Caco-2 (cell line): ENCODE data around the gene NDST1. TPM values are rescaled to one million over a fixed set of nuclear protein-coding genes. Genes with fewer than 3 reads are reported as not detected.

Experiments used
- BruUV-seq: library from RNA; stranded (reverse); fragments of 400-500 nt; replicated peaks from 2 replicates; lab custom pipeline; 2021; lab: Mats Ljungman, UMichigan
- CTCF ChIA-PET: fragments of 300-600 bp; sonication (Branson Sonifier 250); formaldehyde crosslinking; loops from one replicate; lab custom pipeline; 2022; ENCODE audit warnings: antibody characterized with exemption; lab: Charles Lee
- POLR2A ChIA-PET: fragments of 300-600 bp; sonication (Branson Sonifier 250); formaldehyde crosslinking; loops from one replicate; lab custom pipeline; 2022; ENCODE audit warnings: antibody characterized with exemption; lab: Charles Lee
- DNase-seq, 2 experiments: peaks; one replicate each; pipeline versions ENCODE4 v3.0.0 to v3.0.0-alpha.2; 2020 to 2022
- H3K27me3 ChIP-seq: replicated peaks from 2 replicates; pipeline ENCODE4 v1.6.0; 2011; ENCODE audit warnings: low read length; ENCODE audit not compliant: control insufficient read depth, insufficient read depth
- H3K36me3 ChIP-seq: 2 replicates; pipeline ENCODE4 v1.5.1; 2011; ENCODE audit warnings: low read length; ENCODE audit not compliant: control insufficient read depth, insufficient read depth
- H3K4me1 ChIP-seq: fragments of 250-450 bp; sonication (Bioruptor Pico); 2 replicates; pipeline ENCODE4 v1.5.1; 2020; ENCODE audit warnings: mild to moderate bottlenecking
- H3K4me3 ChIP-seq: 2 replicates; pipeline ENCODE4 v1.5.1; 2011; ENCODE audit warnings: low read depth, mild to moderate bottlenecking, control low read depth, low read length
- H3K9me3 ChIP-seq: fragments of 250-450 bp; sonication (Bioruptor Pico); 2 replicates; pipeline ENCODE4 v1.5.1; 2020; ENCODE audit warnings: mild to moderate bottlenecking, moderate library complexity
- H3K27ac Mint-ChIP-seq: one replicate; pipeline ENCODE4 v1.8.0; 2022; ENCODE audit warnings: mixed read lengths; ENCODE audit not compliant: unreplicated experiment
- H3K27me3 Mint-ChIP-seq: one replicate; pipeline ENCODE4 v1.8.0; 2022; ENCODE audit warnings: mixed read lengths; ENCODE audit not compliant: insufficient read depth, unreplicated experiment
- H3K36me3 Mint-ChIP-seq: one replicate; pipeline ENCODE4 v1.8.0; 2022; ENCODE audit warnings: mild to moderate bottlenecking, mixed read lengths; ENCODE audit not compliant: insufficient read depth, unreplicated experiment
- H3K4me1 Mint-ChIP-seq: one replicate; pipeline ENCODE4 v1.8.0; 2022; ENCODE audit warnings: low read depth, mixed read lengths; ENCODE audit not compliant: unreplicated experiment
- H3K4me3 Mint-ChIP-seq: one replicate; pipeline ENCODE4 v1.8.0; 2022; ENCODE audit warnings: mild to moderate bottlenecking, moderate library complexity, mixed read lengths; ENCODE audit not compliant: unreplicated experiment
- H3K9me3 Mint-ChIP-seq: one replicate; pipeline ENCODE4 v1.8.0; 2022; ENCODE audit warnings: mixed read lengths; ENCODE audit not compliant: unreplicated experiment
- intact Hi-C: fragments of 100-400 bp; cut with micrococcal nuclease; formaldehyde crosslinking; loops from one replicate; pipeline ENCODE4 v1.10.0; 2022; ENCODE audit not compliant: unreplicated experiment
- total RNA-seq: library from RNA; stranded (reverse); gene quantifications from 2 replicates; pipeline ENCODE4 v1.2.3, GENCODE V29; 2022
- TF ChIP-seq, protein P1 (sequence below), 2 experiments: fragments of 200-600 bp in 1 of 2; IDR thresholded peaks; 1 replicate in 1 of 2; 2 replicates in 1 of 2; pipeline versions ENCODE4 v1.5.1 to v1.8.0; 2011 to 2022; ENCODE audit warnings: antibody characterized with exemption in 1 of 2, control low read depth in 1 of 2, inconsistent platforms in 1 of 2, low read depth in 1 of 2, low read length in 1 of 2, mild to moderate bottlenecking in 1 of 2, moderate library complexity in 1 of 2; ENCODE audit not compliant: insufficient read depth in 1 of 2, severe bottlenecking in 1 of 2, unreplicated experiment in 1 of 2

NDST1 gene
- total RNA-seq, 1 experiment from 2014 or later = 110 TPM

DNA sequence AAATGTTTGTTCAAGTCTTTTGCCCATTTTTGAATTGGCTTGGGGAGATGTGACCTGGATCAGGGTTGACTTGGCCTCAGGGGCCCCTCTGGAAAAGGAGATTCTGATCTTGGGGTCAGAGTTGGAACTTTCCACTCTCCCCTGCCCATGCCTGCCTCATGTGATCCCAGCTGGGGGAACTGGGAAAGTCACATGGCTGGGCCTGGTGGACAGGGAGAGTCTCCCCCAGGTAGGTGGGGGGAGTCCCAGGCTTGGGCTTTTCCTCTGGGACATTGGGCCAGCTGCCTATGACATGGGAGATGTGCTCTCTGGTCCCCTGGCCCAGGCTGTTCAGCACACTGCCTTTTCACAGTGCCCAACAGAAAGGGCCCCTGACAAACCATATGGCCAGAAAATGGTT, 60.7 kb downstream of the NDST1 start:
- BruUV-seq = no TSS peak
- CTCF ChIA-PET = no interaction called here
- Mint-ChIP-seq H3K4me3 (no peak overlapping the region), H3K27me3 (no peaks in the 10 kb centered on the region), H3K36me3 (no peaks in the 10 kb centered on the region), H3K4me1 (peaks cover 14% of the 10 kb centered on the region), H3K9me3 (no peaks in the 10 kb centered on the region), H3K27ac (no peak overlapping the region)
- Histone ChIP-seq H3K27me3 (no peaks in the 10 kb centered on the region), H3K4me3 (no peak overlapping the region), H3K9me3 (no peaks in the 10 kb centered on the region), H3K4me1 (peaks cover 22% of the 10 kb centered on the region), H3K36me3 (no peaks in the 10 kb centered on the region)
- TF ChIP-seq, protein P1, sequence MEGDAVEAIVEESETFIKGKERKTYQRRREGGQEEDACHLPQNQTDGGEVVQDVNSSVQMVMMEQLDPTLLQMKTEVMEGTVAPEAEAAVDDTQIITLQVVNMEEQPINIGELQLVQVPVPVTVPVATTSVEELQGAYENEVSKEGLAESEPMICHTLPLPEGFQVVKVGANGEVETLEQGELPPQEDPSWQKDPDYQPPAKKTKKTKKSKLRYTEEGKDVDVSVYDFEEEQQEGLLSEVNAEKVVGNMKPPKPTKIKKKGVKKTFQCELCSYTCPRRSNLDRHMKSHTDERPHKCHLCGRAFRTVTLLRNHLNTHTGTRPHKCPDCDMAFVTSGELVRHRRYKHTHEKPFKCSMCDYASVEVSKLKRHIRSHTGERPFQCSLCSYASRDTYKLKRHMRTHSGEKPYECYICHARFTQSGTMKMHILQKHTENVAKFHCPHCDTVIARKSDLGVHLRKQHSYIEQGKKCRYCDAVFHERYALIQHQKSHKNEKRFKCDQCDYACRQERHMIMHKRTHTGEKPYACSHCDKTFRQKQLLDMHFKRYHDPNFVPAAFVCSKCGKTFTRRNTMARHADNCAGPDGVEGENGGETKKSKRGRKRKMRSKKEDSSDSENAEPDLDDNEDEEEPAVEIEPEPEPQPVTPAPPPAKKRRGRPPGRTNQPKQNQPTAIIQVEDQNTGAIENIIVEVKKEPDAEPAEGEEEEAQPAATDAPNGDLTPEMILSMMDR (IDR thresholded peaks at IDR 0.05; ENCODE audit: insufficient read depth in 1 of 2, low read depth in 1 of 2, low read length in 1 of 2, severe bottlenecking in 1 of 2, unreplicated experiment in 1 of 2) = no peak
- DNase-seq = peak in 1 of 2 experiments; percentile 28
- intact Hi-C loops = no loop called here
- POLR2A ChIA-PET = no interaction called here

DNA sequence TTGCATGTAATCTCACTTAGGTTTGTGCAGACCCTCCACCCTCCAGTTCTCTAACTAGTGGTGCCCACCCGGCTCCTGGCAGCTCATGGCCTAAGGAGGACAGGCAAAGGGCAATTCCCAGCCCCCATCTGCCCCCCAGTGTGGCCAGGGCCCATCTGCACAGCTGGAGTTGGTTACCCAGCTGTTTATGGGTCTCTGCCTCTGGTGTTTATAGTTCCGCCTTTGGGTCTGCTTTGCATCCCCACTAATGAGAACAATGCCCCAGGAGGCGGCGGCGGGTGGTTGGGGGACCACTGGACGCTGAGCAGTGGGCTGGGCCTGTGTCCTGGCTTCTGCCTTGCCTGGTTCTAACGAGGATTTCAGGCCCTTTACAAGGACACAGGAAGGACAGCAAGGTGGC, 62.4 kb downstream of the NDST1 start:
- CTCF ChIA-PET = no interaction called here
- peaks cover 14% of the 10 kb centered on the region for H3K4me1 Mint-ChIP-seq
- TF ChIP-seq, protein P1 (IDR thresholded peaks at IDR 0.05; ENCODE audit: insufficient read depth in 1 of 2, low read depth in 1 of 2, low read length in 1 of 2, severe bottlenecking in 1 of 2, unreplicated experiment in 1 of 2) = no peak
- H3K27ac Mint-ChIP-seq = no peak overlapping the region
- H3K36me3 ChIP-seq = no peaks in the 10 kb centered on the region
- no TSS peak for BruUV-seq
- no peaks in the 10 kb centered on the region for H3K9me3 ChIP-seq
- H3K27me3 ChIP-seq = no peaks in the 10 kb centered on the region
- peak in 1 of 2 experiments; percentile 17 for DNase-seq
- no peaks in the 10 kb centered on the region for H3K9me3 Mint-ChIP-seq
- H3K4me1 ChIP-seq = peaks cover 27% of the 10 kb centered on the region
- POLR2A ChIA-PET = no interaction called here
- no peak overlapping the region for H3K4me3 Mint-ChIP-seq
- H3K4me3 ChIP-seq = no peak overlapping the region
- intact Hi-C loops = no loop called here
- no peaks in the 10 kb centered on the region for H3K27me3 Mint-ChIP-seq
- H3K36me3 Mint-ChIP-seq = no peaks in the 10 kb centered on the region

GRCh38 chr5:150571836-150572235, 63.9 kb downstream of the NDST1 start:
- Mint-ChIP-seq H3K27me3 (no peaks in the 10 kb centered on the region), H3K27ac (no peak overlapping the region), H3K36me3 (no peaks in the 10 kb centered on the region), H3K4me1 (peaks cover 16% of the 10 kb centered on the region), H3K9me3 (no peaks in the 10 kb centered on the region), H3K4me3 (no peak overlapping the region)
- H3K36me3 ChIP-seq = no peaks in the 10 kb centered on the region
- BruUV-seq = no TSS peak
- H3K4me1 ChIP-seq = peaks cover 37% of the 10 kb centered on the region
- no peak overlapping the region for H3K4me3 ChIP-seq
- POLR2A ChIA-PET = no interaction called here
- intact Hi-C loops = no loop called here
- CTCF ChIA-PET = no interaction called here
- TF ChIP-seq, protein P1 (IDR thresholded peaks at IDR 0.05; ENCODE audit: insufficient read depth in 1 of 2, low read depth in 1 of 2, low read length in 1 of 2, severe bottlenecking in 1 of 2, unreplicated experiment in 1 of 2) = no peak
- peak in 1 of 2 experiments; percentile 4 for DNase-seq
- no peaks in the 10 kb centered on the region for H3K27me3 ChIP-seq
- H3K9me3 ChIP-seq = no peaks in the 10 kb centered on the region
